Mesenchymal stem cell (in vitro differentiated cells and primary cell): ENCODE data around the gene MPI.

Source experiments
- DNase-seq: peaks from one replicate; pipeline ENCODE4 v3.0.0-alpha.2; 2013
- H2AFZ ChIP-seq: one replicate; pipeline ENCODE4 v1.6.1; 2013; ENCODE audit warnings: low read depth, mild to moderate bottlenecking, control low read depth, inconsistent platforms, low read length, moderate library complexity
- H2AK5ac ChIP-seq: 2 replicates; pipeline ENCODE4 v1.6.1; 2013; ENCODE audit warnings: low read length, moderate library complexity, mild to moderate bottlenecking, inconsistent platforms; ENCODE audit not compliant: severe bottlenecking
- H2BK120ac ChIP-seq: one replicate; pipeline ENCODE4 v1.6.1; 2013; ENCODE audit warnings: low read depth, mild to moderate bottlenecking, inconsistent platforms, low read length, moderate library complexity
- H2BK12ac ChIP-seq, 2 experiments: one replicate each; pipeline ENCODE4 v1.6.1; 2013; ENCODE audit warnings: inconsistent platforms in 2 of 2, low read length in 2 of 2, mild to moderate bottlenecking in 2 of 2, moderate library complexity in 2 of 2, control low read depth in 1 of 2
- H2BK15ac ChIP-seq: one replicate; pipeline ENCODE4 v1.6.1; 2013; ENCODE audit warnings: mild to moderate bottlenecking, low read depth, inconsistent platforms; ENCODE audit not compliant: poor library complexity, severe bottlenecking
- H2BK5ac ChIP-seq: 2 replicates; pipeline ENCODE4 v1.6.1; 2013; ENCODE audit warnings: low read depth, mild to moderate bottlenecking, low read length, control low read depth, inconsistent platforms; ENCODE audit not compliant: poor library complexity, severe bottlenecking
- H3K14ac ChIP-seq, 2 experiments: one replicate each; pipeline ENCODE4 v1.6.1; 2013; ENCODE audit warnings: inconsistent platforms in 2 of 2, low read length in 2 of 2, control low read depth in 1 of 2, mild to moderate bottlenecking in 1 of 2, moderate library complexity in 1 of 2
- H3K18ac ChIP-seq, 2 experiments: one replicate each; pipeline ENCODE4 v1.6.1; 2013; ENCODE audit warnings: inconsistent platforms in 2 of 2, low read length in 2 of 2, control low read depth in 1 of 2, low read depth in 1 of 2, mild to moderate bottlenecking in 1 of 2
- H3K23ac ChIP-seq, 2 experiments: one replicate each; pipeline ENCODE4 v1.6.1; 2013; ENCODE audit warnings: inconsistent platforms in 2 of 2, low read length in 2 of 2, mild to moderate bottlenecking in 2 of 2, moderate library complexity in 2 of 2, control low read depth in 1 of 2
- H3K27ac ChIP-seq: 2 replicates; pipeline ENCODE4 v1.5.1; 2013; ENCODE audit warnings: mild to moderate bottlenecking, moderate library complexity, low read length, control low read depth, inconsistent platforms; ENCODE audit not compliant: poor library complexity, severe bottlenecking
- H3K27me3 ChIP-seq, 2 experiments: 2 replicates each; pipeline versions ENCODE4 v1.6.1 to v1.7.0; 2013; ENCODE audit warnings: low read length in 2 of 2, mild to moderate bottlenecking in 2 of 2, moderate library complexity in 2 of 2, control low read depth in 1 of 2, inconsistent platforms in 1 of 2; ENCODE audit not compliant: control insufficient read depth in 1 of 2, insufficient read depth in 1 of 2
- H3K36me3 ChIP-seq, 2 experiments: 2 replicates each; pipeline versions ENCODE4 v1.6.1 to v1.7.0; 2013; ENCODE audit warnings: low read length in 2 of 2, control low read depth in 1 of 2, inconsistent platforms in 1 of 2, low read depth in 1 of 2, mild to moderate bottlenecking in 1 of 2; ENCODE audit not compliant: insufficient read depth in 2 of 2, control insufficient read depth in 1 of 2
- H3K4ac ChIP-seq, 2 experiments: one replicate each; pipeline ENCODE4 v1.6.1; 2013; ENCODE audit warnings: inconsistent platforms in 2 of 2, low read length in 2 of 2, mild to moderate bottlenecking in 2 of 2, moderate library complexity in 2 of 2, control low read depth in 1 of 2, low read depth in 1 of 2
- H3K4me1 ChIP-seq: 2 replicates; pipeline ENCODE4 v1.6.1; 2013; ENCODE audit warnings: low read depth, low read length, control low read depth; ENCODE audit not compliant: control insufficient read depth, insufficient read depth
- H3K4me2 ChIP-seq: 2 replicates; pipeline ENCODE4 v1.6.1; 2013; ENCODE audit warnings: low read length, mild to moderate bottlenecking, inconsistent platforms; ENCODE audit not compliant: poor library complexity, severe bottlenecking
- H3K4me3 ChIP-seq, 2 experiments: 2 replicates each; pipeline versions ENCODE4 v1.5.1 to v1.7.0; 2013; ENCODE audit warnings: low read length in 2 of 2, mild to moderate bottlenecking in 2 of 2, control low read depth in 1 of 2, low read depth in 1 of 2; ENCODE audit not compliant: insufficient read depth in 1 of 2
- H3K79me1 ChIP-seq: replicated peaks from 2 replicates; pipeline ENCODE4 v1.6.1; 2013; ENCODE audit warnings: mild to moderate bottlenecking, control low read depth, low read length, inconsistent platforms; ENCODE audit not compliant: poor library complexity, severe bottlenecking
- H3K9ac ChIP-seq: 2 replicates; pipeline ENCODE4 v1.7.0; 2013; ENCODE audit warnings: mild to moderate bottlenecking, low read length, moderate library complexity
- H3K9me3 ChIP-seq: 2 replicates; pipeline ENCODE4 v1.7.0; 2013; ENCODE audit warnings: mild to moderate bottlenecking, low read length; ENCODE audit not compliant: control insufficient read depth
- H4K8ac ChIP-seq: one replicate; pipeline ENCODE4 v1.6.1; 2013; ENCODE audit warnings: inconsistent platforms, mild to moderate bottlenecking, low read length, moderate library complexity
- H4K91ac ChIP-seq: one replicate; pipeline ENCODE4 v1.6.1; 2013; ENCODE audit warnings: mild to moderate bottlenecking, low read length, inconsistent platforms
- WGBS: methylation state at CpG from one replicate; pipeline ENCODE4 v1.1.7; 2013; ENCODE audit warnings: mixed read lengths; 5-methylcytosine and 5-hydroxymethylcytosine counted together

MPI gene

GRCh38 chr15:74844319-74845207 lies 45.3 kb upstream of the MPI start:
- H3K4ac ChIP-seq, result peak overlapping the region; percentile 2 to 73
- H3K23ac ChIP-seq, result no peak overlapping the region
- no peak overlapping the region for H2BK120ac ChIP-seq
- no peaks in the 10 kb centered on the region for H3K27me3 ChIP-seq
- peaks cover 18% of the 10 kb centered on the region for H3K4me1 ChIP-seq
- H3K9me3 ChIP-seq, result no peaks in the 10 kb centered on the region
- H4K8ac ChIP-seq, result peak overlapping the region; percentile 72
- H3K4me3 ChIP-seq, result no peak overlapping the region
- no peak overlapping the region for H3K14ac ChIP-seq
- H2AFZ ChIP-seq, result no peak overlapping the region
- H4K91ac ChIP-seq, result peak overlapping the region; percentile 87
- H2BK12ac ChIP-seq, result peak overlapping the region in 1 of 2 experiments; percentile 26
- WGBS, result 86% methylated on average over 11 of the region's 12 CpGs
- no peak for DNase-seq
- no peak overlapping the region for H2BK5ac ChIP-seq
- H3K18ac ChIP-seq, result no peak overlapping the region
- H2BK15ac ChIP-seq, result no peak overlapping the region
- no peak overlapping the region for H3K4me2 ChIP-seq
- H3K27ac ChIP-seq, result no peak overlapping the region
- no peak overlapping the region for H2AK5ac ChIP-seq
- no peak overlapping the region for H3K9ac ChIP-seq
- H3K36me3 ChIP-seq, result peaks cover 47 to 67% of the 10 kb centered on the region in 2 experiments
- H3K79me1 ChIP-seq, result peaks cover 8% of the 10 kb centered on the region

GRCh38 chr15:74845208-74845568 lies 44.7 kb upstream of the MPI start:
- H3K79me1 ChIP-seq, result peaks cover 10% of the 10 kb centered on the region
- H3K27ac ChIP-seq, result no peak overlapping the region
- no peak overlapping the region for H2AFZ ChIP-seq
- no peak overlapping the region for H3K14ac ChIP-seq
- WGBS, result 90% methylated on average over 5 of the region's 5 CpGs
- no peak overlapping the region for H3K4me2 ChIP-seq
- H3K27me3 ChIP-seq, result no peaks in the 10 kb centered on the region
- H3K9me3 ChIP-seq, result no peaks in the 10 kb centered on the region
- no peak overlapping the region for H3K4ac ChIP-seq
- no peak overlapping the region for H4K8ac ChIP-seq
- no peak for DNase-seq
- peaks cover 49 to 67% of the 10 kb centered on the region in 2 experiments for H3K36me3 ChIP-seq
- H3K4me3 ChIP-seq, result no peak overlapping the region
- H2BK5ac ChIP-seq, result no peak overlapping the region
- H3K18ac ChIP-seq, result no peak overlapping the region
- H2BK120ac ChIP-seq, result no peak overlapping the region
- peaks cover 18% of the 10 kb centered on the region for H3K4me1 ChIP-seq
- no peak overlapping the region for H2AK5ac ChIP-seq
- no peak overlapping the region for H2BK15ac ChIP-seq
- no peak overlapping the region for H4K91ac ChIP-seq
- no peak overlapping the region for H3K23ac ChIP-seq
- H3K9ac ChIP-seq, result no peak overlapping the region
- H2BK12ac ChIP-seq, result no peak overlapping the region

- peaks cover 53 to 67% of the 10 kb centered on the region in 2 experiments for H3K36me3 ChIP-seq
- no peak overlapping the region for H4K91ac ChIP-seq
- WGBS, result 100% methylated on average over 2 of the region's 4 CpGs
- H3K4ac ChIP-seq, result no peak overlapping the region
- no peak overlapping the region for H2BK12ac ChIP-seq
- no peak overlapping the region for H2AFZ ChIP-seq
- no peaks in the 10 kb centered on the region for H3K9me3 ChIP-seq
- H3K23ac ChIP-seq, result no peak overlapping the region
- no peak for DNase-seq
- H3K4me1 ChIP-seq, result peaks cover 18% of the 10 kb centered on the region
- H3K27ac ChIP-seq, result no peak overlapping the region
- no peak overlapping the region for H4K8ac ChIP-seq
- no peaks in the 10 kb centered on the region for H3K27me3 ChIP-seq
- no peak overlapping the region for H3K18ac ChIP-seq
- no peak overlapping the region for H3K4me3 ChIP-seq
- no peak overlapping the region for H3K14ac ChIP-seq
- no peak overlapping the region for H2BK5ac ChIP-seq
- H3K4me2 ChIP-seq, result no peak overlapping the region
- peaks cover 10% of the 10 kb centered on the region for H3K79me1 ChIP-seq
- no peak overlapping the region for H3K9ac ChIP-seq
- H2BK120ac ChIP-seq, result no peak overlapping the region
- no peak overlapping the region for H2BK15ac ChIP-seq
- no peak overlapping the region for H2AK5ac ChIP-seq
These were observed 44.3 kb upstream of the MPI start for GRCh38 chr15:74845581-74845980.

- no peak overlapping the region for H2BK120ac ChIP-seq
- H3K4me2 ChIP-seq, result no peak overlapping the region
- no peak overlapping the region for H3K27ac ChIP-seq
- H3K4me1 ChIP-seq, result peaks cover 12% of the 10 kb centered on the region
- H3K4ac ChIP-seq, result no peak overlapping the region
- 95% methylated on average over 3 of the region's 3 CpGs for WGBS
- no peak overlapping the region for H2AFZ ChIP-seq
- no peak overlapping the region for H2BK12ac ChIP-seq
- no peak overlapping the region for H3K14ac ChIP-seq
- no peak overlapping the region for H3K9ac ChIP-seq
- peaks cover 62 to 76% of the 10 kb centered on the region in 2 experiments for H3K36me3 ChIP-seq
- no peaks in the 10 kb centered on the region for H3K9me3 ChIP-seq
- H2BK15ac ChIP-seq, result no peak overlapping the region
- H4K8ac ChIP-seq, result no peak overlapping the region
- no peak overlapping the region for H3K4me3 ChIP-seq
- no peak overlapping the region for H4K91ac ChIP-seq
- H3K18ac ChIP-seq, result no peak overlapping the region
- H3K79me1 ChIP-seq, result peaks cover 18% of the 10 kb centered on the region
- H3K23ac ChIP-seq, result no peak overlapping the region
- no peak overlapping the region for H2AK5ac ChIP-seq
- no peaks in the 10 kb centered on the region for H3K27me3 ChIP-seq
- DNase-seq, result no peak
- H2BK5ac ChIP-seq, result no peak overlapping the region
These were observed 42.4 kb upstream of the MPI start for GRCh38 chr15:74847432-74847831.
